ENCODE results near the gene FBXW4.

- TF ChIP-seq ZNF140 (tag by site-specific recombination; IDR thresholded peaks at IDR 0.05): no peak
- TF ChIP-seq ZNF121 (tag by site-specific recombination; IDR thresholded peaks at IDR 0.05): no peak
- TF ChIP-seq ZNF501 (tag by site-specific recombination; IDR thresholded peaks at IDR 0.05): no peak
- TF ChIP-seq CTCF (tag by site-specific recombination; IDR thresholded peaks at IDR 0.05): no peak
- no peak for TF ChIP-seq SALL2 (tag by site-specific recombination; IDR thresholded peaks at IDR 0.05; ENCODE audit: borderline replicate concordance)
- TF ChIP-seq ZBTB1 (tag by site-specific recombination; IDR thresholded peaks at IDR 0.05): no peak
- TF ChIP-seq YY1 (tag by site-specific recombination; IDR thresholded peaks at IDR 0.05): no peak
- no peak for TF ChIP-seq ZNF133 (tag by site-specific recombination; IDR thresholded peaks at IDR 0.05)
- no peak for TF ChIP-seq MYNN (tag by site-specific recombination; IDR thresholded peaks at IDR 0.05; ENCODE audit: borderline replicate concordance)
- TF ChIP-seq ZNF561 (tag by site-specific recombination; IDR thresholded peaks at IDR 0.05; ENCODE audit: borderline replicate concordance): no peak
Measured at GRCh38 chr10:101708073-101708472, 13.1 kb upstream of the FBXW4 start.
